Activated CD4-positive, alpha-beta memory T cell treated with anti-CD3 and anti-CD28 coated beads, Interleukin-2, amount 10 ng/mL, durations not matched to agents 7 days and 5 days (primary cell): ENCODE results near the gene GSN. TPM values are rescaled to one million over a fixed set of nuclear protein-coding genes. Genes with fewer than 3 reads are reported as not detected.

Experiments
- CTCF ChIA-PET: fragments of 350-600 bp; sonication (Branson Sonifier 250); formaldehyde crosslinking; loops from one replicate; lab custom pipeline; 2021; ENCODE audit warnings: antibody characterized with exemption, inconsistent platforms; lab: Charles Lee
- POLR2A ChIA-PET: fragments of 350-600 bp; sonication (Branson Sonifier 250); formaldehyde crosslinking; loops from one replicate; lab custom pipeline; 2021; ENCODE audit warnings: antibody characterized with exemption; lab: Charles Lee
- DNase-seq: peaks from one replicate; pipeline ENCODE4 v3.0.0-alpha.2; 2020
- H3K27ac Mint-ChIP-seq: one replicate; pipeline ENCODE4 v1.8.0; 2021; ENCODE audit warnings: mild to moderate bottlenecking, mixed read lengths
- H3K27me3 Mint-ChIP-seq: one replicate; pipeline ENCODE4 v1.8.0; 2021; ENCODE audit warnings: mixed read lengths
- H3K36me3 Mint-ChIP-seq: one replicate; pipeline ENCODE4 v1.8.0; 2021; ENCODE audit warnings: low read depth, mixed read lengths
- H3K4me1 Mint-ChIP-seq: one replicate; pipeline ENCODE4 v1.8.0; 2021; ENCODE audit warnings: mixed read lengths
- H3K4me3 Mint-ChIP-seq: one replicate; pipeline ENCODE4 v1.8.0; 2021; ENCODE audit warnings: mild to moderate bottlenecking, mixed read lengths
- H3K9me3 Mint-ChIP-seq: one replicate; pipeline ENCODE4 v1.8.0; 2021; ENCODE audit warnings: mixed read lengths
- total RNA-seq, 2 experiments: library from RNA; stranded (reverse); gene quantifications; one replicate each; pipeline ENCODE4 v1.2.3, GENCODE V29; 2021

Gene GSN
- total RNA-seq, 2 experiments from 2014 or later, result 5.8 to 6.0 TPM

GRCh38 chr9:121233906-121234831 is 33.8 kb upstream of the GSN start:
- CTCF ChIA-PET, result interaction anchor here (1.7 to 2.3 kb wide), 2 partner anchors 21 to 44 kb away, joined by 5 to 14 read pairs; no protein-coding TSS in a partner anchor
- Mint-ChIP-seq H3K27me3 (no peaks in the 10 kb centered on the region), H3K36me3 (peaks cover 3% of the 10 kb centered on the region), H3K27ac (no peak overlapping the region), H3K4me3 (no peak overlapping the region), H3K4me1 (peaks cover 3% of the 10 kb centered on the region), H3K9me3 (no peaks in the 10 kb centered on the region)
- DNase-seq, result no peak
- POLR2A ChIA-PET, result no interaction called here

- Mint-ChIP-seq H3K36me3 (peaks cover 3% of the 10 kb centered on the region), H3K4me3 (no peak overlapping the region), H3K9me3 (no peaks in the 10 kb centered on the region), H3K4me1 (peaks cover 3% of the 10 kb centered on the region), H3K27me3 (no peaks in the 10 kb centered on the region), H3K27ac (no peak overlapping the region)
- POLR2A ChIA-PET, result no interaction called here
- CTCF ChIA-PET, result interaction anchor here (1.7 to 2.3 kb wide), 2 partner anchors 22 to 44 kb away, joined by 5 to 14 read pairs; no protein-coding TSS in a partner anchor
- no peak for DNase-seq
These were observed 33.2 kb upstream of the GSN start for GRCh38 chr9:121234832-121235161.

GRCh38 chr9:121235512-121235911 is 32.5 kb upstream of the GSN start:
- POLR2A ChIA-PET, result no interaction called here
- no peak overlapping the region for H3K27ac Mint-ChIP-seq
- H3K4me3 Mint-ChIP-seq, result no peak overlapping the region
- H3K9me3 Mint-ChIP-seq, result no peaks in the 10 kb centered on the region
- CTCF ChIA-PET, result interaction anchor here (1.7 to 2.3 kb wide), 2 partner anchors 22 to 43 kb away, joined by 5 to 14 read pairs; no protein-coding TSS in a partner anchor
- DNase-seq, result no peak
- no peaks in the 10 kb centered on the region for H3K27me3 Mint-ChIP-seq
- peaks cover 5% of the 10 kb centered on the region for H3K36me3 Mint-ChIP-seq
- H3K4me1 Mint-ChIP-seq, result peaks cover 3% of the 10 kb centered on the region

GRCh38 chr9:121237916-121238315 is 30.0 kb upstream of the GSN start:
- Mint-ChIP-seq H3K4me1 (peaks cover 3% of the 10 kb centered on the region), H3K9me3 (no peaks in the 10 kb centered on the region), H3K27me3 (no peaks in the 10 kb centered on the region), H3K36me3 (peaks cover 2% of the 10 kb centered on the region), H3K4me3 (no peak overlapping the region), H3K27ac (no peak overlapping the region)
- ChIA-PET CTCF (interaction anchor here (1.7 kb wide), 1 partner anchor 11 kb away, joined by 3 read pairs; no protein-coding TSS in a partner anchor), POLR2A (no interaction called here)
- DNase-seq, result no peak

GRCh38 chr9:121239071-121239470 is 28.9 kb upstream of the GSN start:
- DNase-seq, result no peak
- H3K27ac Mint-ChIP-seq, result no peak overlapping the region
- no peaks in the 10 kb centered on the region for H3K27me3 Mint-ChIP-seq
- H3K4me1 Mint-ChIP-seq, result peaks cover under 1% of the 10 kb centered on the region
- CTCF ChIA-PET, result interaction anchor here (1.7 kb wide), 1 partner anchor 12 kb away, joined by 3 read pairs; no protein-coding TSS in a partner anchor
- no peak overlapping the region for H3K4me3 Mint-ChIP-seq
- peaks cover 2% of the 10 kb centered on the region for H3K9me3 Mint-ChIP-seq
- H3K36me3 Mint-ChIP-seq, result peaks cover 2% of the 10 kb centered on the region
- POLR2A ChIA-PET, result no interaction called here

GRCh38 chr9:121239851-121240250 is 28.1 kb upstream of the GSN start:
- Mint-ChIP-seq H3K27me3 (no peaks in the 10 kb centered on the region), H3K9me3 (peaks cover 5% of the 10 kb centered on the region), H3K36me3 (peaks cover 2% of the 10 kb centered on the region), H3K4me1 (no peaks in the 10 kb centered on the region), H3K4me3 (no peak overlapping the region), H3K27ac (no peak overlapping the region)
- no peak for DNase-seq
- CTCF ChIA-PET, result no interaction called here
- POLR2A ChIA-PET, result no interaction called here

GRCh38 chr9:121240472-121241135 is 27.4 kb upstream of the GSN start:
- ChIA-PET CTCF (no interaction called here), POLR2A (no interaction called here)
- Mint-ChIP-seq H3K27me3 (no peaks in the 10 kb centered on the region), H3K9me3 (peaks cover 5% of the 10 kb centered on the region), H3K4me3 (no peak overlapping the region), H3K4me1 (no peaks in the 10 kb centered on the region), H3K27ac (no peak overlapping the region), H3K36me3 (peaks cover 2% of the 10 kb centered on the region)
- DNase-seq, result no peak

- Mint-ChIP-seq H3K9me3 (peaks cover 5% of the 10 kb centered on the region), H3K4me1 (no peaks in the 10 kb centered on the region), H3K4me3 (no peak overlapping the region), H3K27me3 (no peaks in the 10 kb centered on the region), H3K36me3 (peaks cover 2% of the 10 kb centered on the region), H3K27ac (no peak overlapping the region)
- DNase-seq, result no peak
- ChIA-PET POLR2A (no interaction called here), CTCF (no interaction called here)
These were observed 25.6 kb upstream of the GSN start for GRCh38 chr9:121242219-121242958.

GRCh38 chr9:121242959-121243346 is 25.0 kb upstream of the GSN start:
- POLR2A ChIA-PET, result no interaction called here
- no peaks in the 10 kb centered on the region for H3K4me1 Mint-ChIP-seq
- H3K27ac Mint-ChIP-seq, result no peak overlapping the region
- H3K27me3 Mint-ChIP-seq, result no peaks in the 10 kb centered on the region
- DNase-seq, result no peak
- peaks cover 5% of the 10 kb centered on the region for H3K9me3 Mint-ChIP-seq
- H3K4me3 Mint-ChIP-seq, result no peak overlapping the region
- H3K36me3 Mint-ChIP-seq, result peaks cover 2% of the 10 kb centered on the region
- CTCF ChIA-PET, result no interaction called here

- Mint-ChIP-seq H3K27me3 (no peaks in the 10 kb centered on the region), H3K9me3 (peaks cover 8% of the 10 kb centered on the region), H3K27ac (no peak overlapping the region), H3K4me1 (no peaks in the 10 kb centered on the region), H3K36me3 (peaks cover 3% of the 10 kb centered on the region), H3K4me3 (no peak overlapping the region)
- DNase-seq, result no peak
- ChIA-PET CTCF (interaction anchor here (0.6 kb wide), 1 partner anchor 34 kb away, joined by 3 read pairs; no protein-coding TSS in a partner anchor), POLR2A (no interaction called here)
These were observed 21.0 kb upstream of the GSN start for GRCh38 chr9:121246821-121247561.

- H3K27me3 Mint-ChIP-seq, result no peaks in the 10 kb centered on the region
- no peaks in the 10 kb centered on the region for H3K4me1 Mint-ChIP-seq
- no peak overlapping the region for H3K4me3 Mint-ChIP-seq
- H3K27ac Mint-ChIP-seq, result no peak overlapping the region
- peaks cover 2% of the 10 kb centered on the region for H3K9me3 Mint-ChIP-seq
- no peak for DNase-seq
- POLR2A ChIA-PET, result no interaction called here
- CTCF ChIA-PET, result interaction anchor here (1.2 kb wide), 1 partner anchor 29 kb away, joined by 4 read pairs; no protein-coding TSS in a partner anchor
- H3K36me3 Mint-ChIP-seq, result peaks cover 3% of the 10 kb centered on the region
These were observed 18.4 kb upstream of the GSN start for GRCh38 chr9:121249563-121249962.

GRCh38 chr9:121252104-121252851 is 15.7 kb upstream of the GSN start:
- Mint-ChIP-seq H3K4me1 (no peaks in the 10 kb centered on the region), H3K27ac (no peak overlapping the region), H3K9me3 (peaks cover 2% of the 10 kb centered on the region), H3K27me3 (no peaks in the 10 kb centered on the region), H3K4me3 (no peak overlapping the region), H3K36me3 (peaks cover 3% of the 10 kb centered on the region)
- DNase-seq, result no peak
- ChIA-PET CTCF (no interaction called here), POLR2A (no interaction called here)
